DMS 273 treated with DMSO at 0.1 percent for 48 hours (cell line): Measurements from ENCODE around the gene PAX4.

Experiments used
- DNase-seq: peaks from one replicate; lab custom pipeline; 2025; lab: John Stamatoyannopoulos, UW

PAX4 gene, protein sequence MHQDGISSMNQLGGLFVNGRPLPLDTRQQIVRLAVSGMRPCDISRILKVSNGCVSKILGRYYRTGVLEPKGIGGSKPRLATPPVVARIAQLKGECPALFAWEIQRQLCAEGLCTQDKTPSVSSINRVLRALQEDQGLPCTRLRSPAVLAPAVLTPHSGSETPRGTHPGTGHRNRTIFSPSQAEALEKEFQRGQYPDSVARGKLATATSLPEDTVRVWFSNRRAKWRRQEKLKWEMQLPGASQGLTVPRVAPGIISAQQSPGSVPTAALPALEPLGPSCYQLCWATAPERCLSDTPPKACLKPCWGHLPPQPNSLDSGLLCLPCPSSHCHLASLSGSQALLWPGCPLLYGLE

GRCh38 chr7:127618042-127618441 lies at the start of gene PAX4:
Gene PAX4, minus strand, starts transcription at chr7:127618142. Its CDS starts 2,214 bp downstream, at chr7:127615928.
- no peak for DNase-seq

DNA sequence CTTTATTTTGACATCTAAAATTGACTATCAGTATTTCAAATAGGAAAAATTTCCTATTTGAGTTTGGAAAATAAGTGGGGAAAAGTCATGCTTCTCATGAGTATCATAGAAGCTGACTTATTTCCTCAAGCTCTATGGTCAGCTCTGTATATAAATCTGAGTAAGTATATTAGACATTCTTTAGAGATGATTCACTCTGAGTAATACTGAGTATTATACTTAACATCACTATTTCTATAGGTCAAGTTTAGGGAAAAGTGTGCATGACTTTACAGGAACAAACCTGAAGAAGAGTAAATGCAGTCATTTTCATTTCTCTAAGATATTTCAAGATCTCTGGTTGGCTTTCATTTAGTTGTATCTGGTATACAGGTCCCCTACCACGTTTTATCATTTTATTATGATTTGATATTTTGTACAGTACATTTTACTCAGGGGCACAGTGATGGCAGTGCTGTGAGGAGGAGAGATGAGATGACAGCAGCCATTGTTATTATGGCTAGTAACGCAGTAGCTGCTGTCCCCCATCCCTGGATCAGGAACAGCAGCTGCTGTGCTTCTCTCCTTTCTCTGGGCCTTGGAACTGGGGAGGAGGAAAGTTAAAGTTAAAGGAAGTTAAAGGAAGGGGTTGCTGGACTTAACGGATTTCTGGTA lies 49.2 kb upstream of the PAX4 start:
- no peak for DNase-seq

GRCh38 chr7:127666602-127667001 lies 48.7 kb upstream of the PAX4 start:
- DNase-seq, result no peak

DNA sequence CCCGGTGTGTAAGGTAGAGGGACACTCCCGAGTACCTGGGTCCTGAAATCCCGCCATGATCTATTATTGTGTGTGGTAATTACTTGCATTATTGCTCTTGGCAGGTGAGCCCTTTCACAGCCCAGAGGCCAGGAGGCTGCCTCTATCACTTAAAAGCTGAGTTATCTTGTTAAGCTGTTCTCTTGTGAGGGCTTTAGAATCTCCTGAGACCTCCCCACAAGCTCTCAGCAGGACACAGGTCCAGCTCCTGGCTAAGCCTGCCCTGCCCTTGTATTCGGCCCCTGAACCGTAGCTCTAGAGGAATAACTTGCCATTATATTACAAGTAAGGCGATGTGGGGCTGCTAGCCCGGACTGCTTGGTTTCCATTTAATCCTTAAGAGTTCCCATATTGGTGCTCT lies 48.0 kb upstream of the PAX4 start:
- DNase-seq, result no peak

- no peak for DNase-seq
Measured at GRCh38 chr7:127658970-127659630, 41.2 kb upstream of the PAX4 start.

DNA sequence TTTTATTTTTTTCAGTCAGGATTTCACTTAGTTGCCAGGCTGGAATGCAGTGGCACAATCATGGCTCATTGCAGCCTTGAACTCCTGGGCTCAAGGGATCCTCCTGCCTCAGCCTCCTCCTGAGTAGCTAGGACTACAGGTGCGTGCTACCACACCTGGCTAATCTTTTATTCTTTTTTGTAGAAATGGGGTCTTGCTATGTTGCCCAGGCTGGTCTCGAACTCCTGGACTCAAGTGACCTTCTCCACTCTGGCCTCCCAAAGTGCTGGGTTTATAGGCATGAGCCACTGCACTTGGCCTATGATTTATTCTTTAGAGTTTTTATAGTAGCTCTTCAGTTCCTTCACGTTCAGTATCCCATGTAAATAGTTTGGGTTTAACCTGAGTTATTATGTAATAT lies 39.6 kb upstream of the PAX4 start:
- no peak for DNase-seq

DNA sequence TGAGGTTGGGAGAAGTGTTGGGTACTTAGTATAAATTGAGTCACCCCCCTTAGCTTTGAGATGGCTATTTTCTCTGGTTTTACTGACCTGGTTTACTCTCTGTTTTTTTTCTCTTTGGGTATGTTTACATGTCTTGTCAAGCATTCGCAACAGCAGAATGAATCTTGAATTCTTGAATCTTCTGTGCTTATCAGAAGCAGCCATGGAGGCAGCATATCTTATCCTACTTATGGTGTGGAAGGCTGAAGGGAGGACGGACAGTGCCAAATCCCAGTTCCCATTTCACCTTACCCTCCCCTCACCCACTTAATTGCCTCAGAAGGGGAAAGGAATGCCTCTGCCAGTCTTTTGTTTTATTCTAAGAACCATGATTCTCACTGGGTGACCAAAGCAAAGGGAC lies 37.8 kb upstream of the PAX4 start:
- DNase-seq, result no peak

DNA sequence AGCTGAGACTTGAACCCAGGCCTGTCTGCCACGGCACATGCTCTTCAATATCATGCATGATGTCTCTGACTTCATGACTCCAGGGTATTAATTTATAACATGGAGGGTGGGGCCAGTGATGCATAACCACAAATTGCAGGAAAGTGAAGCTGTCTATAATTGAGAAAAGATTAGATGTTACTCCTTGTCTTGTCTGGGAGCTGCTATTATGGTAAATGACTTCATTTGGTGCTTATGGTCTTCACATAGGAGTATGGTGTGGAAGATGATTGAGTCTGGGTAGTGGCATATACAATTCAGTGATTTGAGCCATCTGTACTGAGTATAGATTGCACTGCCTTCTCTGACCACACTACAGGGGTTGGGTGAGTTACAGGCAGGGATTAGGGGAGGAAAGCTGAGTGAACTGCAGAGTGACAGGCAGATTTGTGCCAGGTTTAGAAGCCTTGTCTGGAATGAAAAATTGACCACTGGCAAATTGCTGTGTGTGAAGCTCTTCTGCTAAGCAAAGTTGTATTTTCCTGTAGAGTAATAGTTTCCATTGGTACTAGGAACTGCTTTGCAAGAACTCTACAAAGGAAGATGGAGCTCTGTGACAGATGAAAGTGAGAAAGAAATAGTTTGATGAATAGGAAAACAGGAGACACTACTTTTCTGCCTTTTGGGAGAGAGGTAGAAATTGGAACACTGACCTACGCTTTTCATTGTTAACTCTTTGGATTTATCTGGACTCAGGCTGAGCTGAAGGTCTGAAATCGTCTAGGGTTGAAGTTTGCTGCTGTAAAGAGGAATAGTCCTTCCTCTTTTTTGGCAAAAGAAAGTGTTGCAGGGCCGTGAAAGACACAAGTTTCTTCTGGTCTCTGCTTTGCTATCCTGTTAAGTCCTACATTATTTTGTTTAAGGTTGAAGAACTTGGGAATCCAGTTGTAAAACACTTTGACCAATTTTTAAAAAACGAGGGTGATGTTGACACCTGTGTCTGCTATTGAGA lies 36.8 kb upstream of the PAX4 start:
- no peak for DNase-seq

DNA sequence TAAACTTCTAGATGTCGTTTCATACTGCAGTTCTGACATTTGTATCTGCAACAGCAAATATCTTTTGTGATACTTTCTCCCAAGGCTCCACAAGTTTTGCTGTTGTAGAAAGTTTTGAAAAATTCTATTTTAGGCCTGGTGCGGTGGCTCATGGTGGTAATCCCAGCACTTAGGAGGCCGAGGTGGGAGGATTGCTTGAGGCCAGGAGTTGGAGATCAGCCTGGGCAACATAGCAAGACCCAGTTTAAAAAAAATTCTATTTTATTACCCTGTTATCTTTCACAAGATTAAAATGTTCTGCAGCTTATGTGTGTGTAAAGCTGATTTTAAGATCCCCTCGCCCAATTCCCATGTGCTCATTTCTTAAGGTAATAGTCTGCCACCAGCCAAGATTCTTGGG lies 35.5 kb upstream of the PAX4 start:
- no peak for DNase-seq

DNA sequence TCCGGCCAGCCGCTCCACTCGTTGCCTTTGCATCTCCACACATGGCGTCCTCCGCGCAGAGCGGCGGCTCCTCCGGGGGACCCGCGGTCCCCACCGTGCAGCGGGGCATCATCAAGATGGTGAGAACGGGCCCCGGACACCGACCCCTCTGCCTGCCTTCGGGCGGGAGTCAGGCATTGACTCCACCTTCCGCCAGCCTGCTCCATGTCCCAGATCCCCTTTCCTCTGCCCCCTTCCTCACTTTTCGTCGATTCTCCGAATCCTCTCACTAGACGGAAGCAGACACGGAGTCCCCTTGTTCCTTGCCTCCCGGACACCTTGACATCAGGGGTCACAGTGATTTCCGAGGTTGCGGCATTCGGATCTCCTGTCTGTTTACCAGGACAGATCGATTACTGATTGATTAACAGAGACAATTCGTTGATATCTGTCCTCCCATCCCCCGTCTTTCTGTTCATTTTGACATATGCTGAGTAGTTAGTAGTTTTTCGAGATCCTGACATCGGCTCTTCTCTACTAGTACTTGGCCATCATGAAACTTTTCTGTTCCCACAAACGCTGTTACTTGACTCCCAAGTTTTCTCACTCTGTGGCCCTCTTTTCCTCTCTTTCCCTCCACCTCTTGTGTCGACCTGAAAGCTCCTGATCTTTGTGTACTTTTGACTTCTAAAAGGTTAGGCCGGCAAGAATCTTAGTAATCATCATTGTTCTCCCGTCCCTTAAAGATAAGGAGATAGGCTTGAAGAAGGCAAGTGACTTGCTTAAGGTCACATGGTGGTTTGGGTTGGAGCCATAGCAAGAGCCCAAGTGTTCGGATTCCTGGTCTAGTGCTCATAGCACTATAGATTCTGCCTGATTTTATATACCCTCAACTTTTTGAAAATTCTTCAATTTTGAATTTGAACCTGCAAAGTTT lies 34.6 kb upstream of the PAX4 start:
- no peak for DNase-seq

- DNase-seq, result peak; percentile 99
Measured at GRCh38 chr7:127651556-127652332, 33.8 kb upstream of the PAX4 start, which contains the start of gene SND1. Gene SND1, plus strand, starts transcription at chr7:127652194. Its CDS starts 180 bp downstream, at chr7:127652374.

GRCh38 chr7:127650847-127651555 lies 33.1 kb upstream of the PAX4 start:
- DNase-seq, result no peak

DNA sequence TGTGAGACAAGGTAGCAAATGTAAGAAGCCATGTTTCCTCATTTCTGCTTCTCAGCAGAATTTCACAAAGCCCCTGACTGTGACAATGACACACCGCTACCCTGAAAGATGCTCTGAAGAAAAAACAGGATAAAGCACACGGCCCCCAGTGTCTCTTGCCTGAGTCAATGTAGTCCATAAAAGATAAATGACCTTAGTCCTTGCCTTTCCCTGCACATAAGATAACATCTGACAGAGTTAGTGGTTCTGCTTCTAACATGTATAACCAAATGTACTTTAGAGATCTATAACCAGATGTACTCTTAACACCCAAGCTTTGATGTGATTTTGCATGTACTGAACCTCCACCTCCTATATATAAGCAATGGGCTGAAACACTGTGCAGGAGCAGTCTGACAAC lies 31.0 kb upstream of the PAX4 start:
- no peak for DNase-seq

- DNase-seq, result no peak
Measured at GRCh38 chr7:127647636-127648035, 29.7 kb upstream of the PAX4 start.

DNA sequence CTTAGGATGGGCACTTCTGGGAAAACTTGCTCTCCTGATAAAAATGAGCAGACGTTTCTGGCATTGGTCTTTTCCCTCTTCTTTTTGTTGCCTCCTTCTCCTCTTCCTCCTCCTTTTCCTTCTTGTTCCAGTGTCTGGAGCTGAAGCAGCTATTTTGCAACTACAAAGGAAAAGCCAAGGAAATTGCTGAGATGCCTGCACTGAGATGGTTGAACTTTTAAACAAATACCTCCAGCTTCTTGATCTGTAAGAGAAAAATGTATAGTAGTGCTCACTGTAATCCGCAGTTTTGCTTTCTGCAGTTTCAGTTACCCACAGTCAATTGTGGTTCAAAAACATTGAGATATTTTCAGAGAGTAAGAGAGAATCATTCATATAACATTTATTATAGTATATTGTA lies 26.5 kb upstream of the PAX4 start:
- DNase-seq, result no peak

- no peak for DNase-seq
Measured at GRCh38 chr7:127638197-127638596, 20.3 kb upstream of the PAX4 start.

GRCh38 chr7:127635659-127636285 lies 17.8 kb upstream of the PAX4 start:
- DNase-seq, result no peak

- DNase-seq, result no peak
Measured at GRCh38 chr7:127632276-127632910, 14.5 kb upstream of the PAX4 start.
